LNCAP (cell line): ENCODE measurements around the gene ABHD17A.

ENCODE experiments used
- TF ChIP-seq, protein P1 (sequence below): fragments of 450-650 bp; IDR thresholded peaks from 2 replicates; pipeline ENCODE4 v1.5.1; 2017; ENCODE audit warnings: mild to moderate bottlenecking

The ABHD17A gene

GRCh38 chr19:1833540-1833939 is 51.8 kb downstream of the ABHD17A start:
- TF ChIP-seq, protein P1, sequence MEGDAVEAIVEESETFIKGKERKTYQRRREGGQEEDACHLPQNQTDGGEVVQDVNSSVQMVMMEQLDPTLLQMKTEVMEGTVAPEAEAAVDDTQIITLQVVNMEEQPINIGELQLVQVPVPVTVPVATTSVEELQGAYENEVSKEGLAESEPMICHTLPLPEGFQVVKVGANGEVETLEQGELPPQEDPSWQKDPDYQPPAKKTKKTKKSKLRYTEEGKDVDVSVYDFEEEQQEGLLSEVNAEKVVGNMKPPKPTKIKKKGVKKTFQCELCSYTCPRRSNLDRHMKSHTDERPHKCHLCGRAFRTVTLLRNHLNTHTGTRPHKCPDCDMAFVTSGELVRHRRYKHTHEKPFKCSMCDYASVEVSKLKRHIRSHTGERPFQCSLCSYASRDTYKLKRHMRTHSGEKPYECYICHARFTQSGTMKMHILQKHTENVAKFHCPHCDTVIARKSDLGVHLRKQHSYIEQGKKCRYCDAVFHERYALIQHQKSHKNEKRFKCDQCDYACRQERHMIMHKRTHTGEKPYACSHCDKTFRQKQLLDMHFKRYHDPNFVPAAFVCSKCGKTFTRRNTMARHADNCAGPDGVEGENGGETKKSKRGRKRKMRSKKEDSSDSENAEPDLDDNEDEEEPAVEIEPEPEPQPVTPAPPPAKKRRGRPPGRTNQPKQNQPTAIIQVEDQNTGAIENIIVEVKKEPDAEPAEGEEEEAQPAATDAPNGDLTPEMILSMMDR, result no peak

GRCh38 chr19:1832046-1832663 is 53.1 kb downstream of the ABHD17A start:
- TF ChIP-seq, protein P1, result no peak

DNA sequence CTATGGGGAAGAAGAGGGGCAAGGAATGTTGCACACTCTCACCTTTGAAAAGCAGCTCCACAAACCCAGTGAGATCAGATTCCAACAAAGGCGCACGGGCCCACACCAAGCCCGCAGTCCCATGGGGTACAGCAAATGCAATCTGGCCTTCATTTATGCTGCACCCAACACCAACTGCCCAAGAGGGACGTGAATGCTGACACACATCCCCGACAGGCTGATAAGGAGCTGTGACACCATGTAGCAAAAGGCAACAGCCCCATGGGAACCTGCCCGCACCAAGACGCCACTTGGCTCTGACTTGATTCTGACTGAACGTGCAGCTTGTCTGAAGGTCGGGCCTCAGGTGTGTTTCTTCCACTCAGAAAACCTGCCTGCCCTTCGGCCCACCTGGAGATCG is 54.3 kb downstream of the ABHD17A start:
- TF ChIP-seq, protein P1, result no peak

GRCh38 chr19:1830568-1830967 is 54.7 kb downstream of the ABHD17A start:
- TF ChIP-seq, protein P1, result no peak

GRCh38 chr19:1829958-1830357 is 55.3 kb downstream of the ABHD17A start:
- TF ChIP-seq, protein P1, result no peak

- TF ChIP-seq, protein P1, result no peak
Observed at GRCh38 chr19:1828279-1829238, 56.7 kb downstream of the ABHD17A start.

DNA sequence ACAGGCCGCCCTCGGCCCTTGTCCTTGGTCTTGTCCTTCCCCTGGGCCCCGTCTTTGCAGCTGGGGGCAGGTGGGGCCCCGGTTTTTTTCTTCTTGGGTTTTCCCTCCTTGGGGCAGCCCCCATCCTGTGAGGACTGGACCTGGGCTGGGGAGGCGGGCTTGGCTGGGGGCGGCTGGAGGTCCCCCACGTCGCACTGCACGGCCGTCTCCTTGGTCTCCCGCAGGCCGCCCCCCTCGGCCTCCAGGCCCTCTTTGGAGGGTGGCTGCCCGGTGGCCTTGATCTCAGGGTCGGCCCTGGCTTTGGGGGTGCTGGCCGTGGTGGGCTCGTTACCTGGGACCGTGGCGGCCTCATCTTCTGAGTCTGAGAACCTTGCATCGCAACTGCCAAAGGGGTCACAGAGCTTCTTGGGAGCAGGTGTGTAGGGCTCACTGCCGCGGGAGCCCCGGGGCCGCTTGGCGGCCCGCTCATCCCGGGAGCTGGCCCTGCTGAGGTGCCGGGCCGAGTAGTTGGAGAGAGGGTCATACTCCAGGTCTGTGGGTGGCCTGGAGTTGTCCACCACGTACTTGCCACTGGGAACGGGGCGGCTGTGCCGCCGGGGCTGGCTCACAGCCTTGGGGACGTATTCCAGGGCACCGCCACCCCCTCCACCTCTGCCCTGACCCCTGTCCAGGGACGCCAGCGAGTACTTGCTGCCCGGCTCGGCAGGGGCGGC is 57.6 kb downstream of the ABHD17A start:
- TF ChIP-seq, protein P1, result no peak
